ENCODE results near the gene CDH5.
"Not testable (repeated sequence)": the region's sequence is repeated elsewhere in the genome, so short reads cannot be mapped to it uniquely, and the experiment has no call there.

The CDH5 gene

GRCh38 chr16:66366433-66367299 lies at the start of gene CDH5:
TSS of gene CDH5 (plus strand) at chr16:66366691. CDS start at chr16:66379338, 12,647 bp downstream.
- Histone ChIP-seq H3K36me3 (ENCODE audit: control insufficient read depth, low read depth, low read length) (no peaks in the 10 kb centered on the region), H3K27me3 (ENCODE audit: control insufficient read depth, insufficient read depth, low read length) (no peaks in the 10 kb centered on the region), H3K9me3 (ENCODE audit: control insufficient read depth, low read depth, low read length) (no peaks in the 10 kb centered on the region), H3K4me3 (ENCODE audit: low read length) (no peak within 1 kb of the TSS), H3K27ac (ENCODE audit: low read length) (no peak within 1 kb of the TSS), H3K9ac (ENCODE audit: low read length) (no peak within 1 kb of the TSS), H3K4me1 (ENCODE audit: control insufficient read depth, low read depth, low read length) (peaks cover 23% of the 10 kb centered on the region)

GRCh38 chr16:66318505-66318904 lies 48.0 kb upstream of the CDH5 start:
- Histone ChIP-seq H3K27ac (ENCODE audit: low read length) (no peak overlapping the region), H3K9me3 (ENCODE audit: control insufficient read depth, low read depth, low read length) (no peaks in the 10 kb centered on the region), H3K4me3 (ENCODE audit: low read length) (no peak overlapping the region), H3K36me3 (ENCODE audit: control insufficient read depth, low read depth, low read length) (no peaks in the 10 kb centered on the region), H3K27me3 (ENCODE audit: control insufficient read depth, insufficient read depth, low read length) (no peaks in the 10 kb centered on the region), H3K9ac (ENCODE audit: low read length) (no peak overlapping the region), H3K4me1 (ENCODE audit: control insufficient read depth, low read depth, low read length) (no peaks in the 10 kb centered on the region)

- H3K4me3 ChIP-seq (ENCODE audit: low read length), result no peak overlapping the region
- H3K27ac ChIP-seq (ENCODE audit: low read length), result no peak overlapping the region
- no peak overlapping the region for H3K9ac ChIP-seq (ENCODE audit: low read length)
- H3K9me3 ChIP-seq (ENCODE audit: control insufficient read depth, low read depth, low read length), result no peaks in the 10 kb centered on the region
- no peaks in the 10 kb centered on the region for H3K27me3 ChIP-seq (ENCODE audit: control insufficient read depth, insufficient read depth, low read length)
- H3K4me1 ChIP-seq (ENCODE audit: control insufficient read depth, low read depth, low read length), result peaks cover 9% of the 10 kb centered on the region
- H3K36me3 ChIP-seq (ENCODE audit: control insufficient read depth, low read depth, low read length), result no peaks in the 10 kb centered on the region
Observed at GRCh38 chr16:66320774-66321173, 45.7 kb upstream of the CDH5 start.

GRCh38 chr16:66322174-66322573 lies 44.3 kb upstream of the CDH5 start:
- H3K27me3 ChIP-seq (ENCODE audit: control insufficient read depth, insufficient read depth, low read length), result no peaks in the 10 kb centered on the region
- no peak overlapping the region for H3K4me3 ChIP-seq (ENCODE audit: low read length)
- H3K9me3 ChIP-seq (ENCODE audit: control insufficient read depth, low read depth, low read length), result no peaks in the 10 kb centered on the region
- peaks cover 9% of the 10 kb centered on the region for H3K4me1 ChIP-seq (ENCODE audit: control insufficient read depth, low read depth, low read length)
- no peaks in the 10 kb centered on the region for H3K36me3 ChIP-seq (ENCODE audit: control insufficient read depth, low read depth, low read length)
- no peak overlapping the region for H3K27ac ChIP-seq (ENCODE audit: low read length)
- no peak overlapping the region for H3K9ac ChIP-seq (ENCODE audit: low read length)

GRCh38 chr16:66324815-66325515 lies 41.5 kb upstream of the CDH5 start:
- no peaks in the 10 kb centered on the region for H3K27me3 ChIP-seq (ENCODE audit: control insufficient read depth, insufficient read depth, low read length)
- H3K36me3 ChIP-seq (ENCODE audit: control insufficient read depth, low read depth, low read length), result no peaks in the 10 kb centered on the region
- peaks cover 9% of the 10 kb centered on the region for H3K4me1 ChIP-seq (ENCODE audit: control insufficient read depth, low read depth, low read length)
- H3K9ac ChIP-seq (ENCODE audit: low read length), result no peak overlapping the region
- no peaks in the 10 kb centered on the region for H3K9me3 ChIP-seq (ENCODE audit: control insufficient read depth, low read depth, low read length)
- no peak overlapping the region for H3K4me3 ChIP-seq (ENCODE audit: low read length)
- H3K27ac ChIP-seq (ENCODE audit: low read length), result no peak overlapping the region

GRCh38 chr16:66325717-66326376 lies 40.6 kb upstream of the CDH5 start:
- Histone ChIP-seq H3K9me3 (ENCODE audit: control insufficient read depth, low read depth, low read length) (no peaks in the 10 kb centered on the region), H3K4me3 (ENCODE audit: low read length) (no peak overlapping the region), H3K36me3 (ENCODE audit: control insufficient read depth, low read depth, low read length) (no peaks in the 10 kb centered on the region), H3K27me3 (ENCODE audit: control insufficient read depth, insufficient read depth, low read length) (no peaks in the 10 kb centered on the region), H3K27ac (ENCODE audit: low read length) (no peak overlapping the region), H3K9ac (ENCODE audit: low read length) (no peak overlapping the region), H3K4me1 (ENCODE audit: control insufficient read depth, low read depth, low read length) (peaks cover 9% of the 10 kb centered on the region)

GRCh38 chr16:66326991-66327513 lies 39.4 kb upstream of the CDH5 start:
- Histone ChIP-seq H3K4me3 (ENCODE audit: low read length) (no peak overlapping the region), H3K4me1 (ENCODE audit: control insufficient read depth, low read depth, low read length) (peaks cover 9% of the 10 kb centered on the region), H3K36me3 (ENCODE audit: control insufficient read depth, low read depth, low read length) (no peaks in the 10 kb centered on the region), H3K9me3 (ENCODE audit: control insufficient read depth, low read depth, low read length) (no peaks in the 10 kb centered on the region), H3K9ac (ENCODE audit: low read length) (no peak overlapping the region), H3K27ac (ENCODE audit: low read length) (no peak overlapping the region), H3K27me3 (ENCODE audit: control insufficient read depth, insufficient read depth, low read length) (no peaks in the 10 kb centered on the region)

- no peak overlapping the region for H3K27ac ChIP-seq (ENCODE audit: low read length)
- no peaks in the 10 kb centered on the region for H3K27me3 ChIP-seq (ENCODE audit: control insufficient read depth, insufficient read depth, low read length)
- H3K9me3 ChIP-seq (ENCODE audit: control insufficient read depth, low read depth, low read length), result no peaks in the 10 kb centered on the region
- H3K4me1 ChIP-seq (ENCODE audit: control insufficient read depth, low read depth, low read length), result peaks cover 9% of the 10 kb centered on the region
- no peaks in the 10 kb centered on the region for H3K36me3 ChIP-seq (ENCODE audit: control insufficient read depth, low read depth, low read length)
- no peak overlapping the region for H3K4me3 ChIP-seq (ENCODE audit: low read length)
- no peak overlapping the region for H3K9ac ChIP-seq (ENCODE audit: low read length)
Observed at GRCh38 chr16:66328282-66328681, 38.2 kb upstream of the CDH5 start.

GRCh38 chr16:66331464-66331863 lies 35.0 kb upstream of the CDH5 start:
- H3K4me3 ChIP-seq (ENCODE audit: low read length); H3K9me3 ChIP-seq (ENCODE audit: control insufficient read depth, low read depth, low read length); H3K27me3 ChIP-seq (ENCODE audit: control insufficient read depth, insufficient read depth, low read length); H3K36me3 ChIP-seq (ENCODE audit: control insufficient read depth, low read depth, low read length); H3K4me1 ChIP-seq (ENCODE audit: control insufficient read depth, low read depth, low read length); H3K9ac ChIP-seq (ENCODE audit: low read length); H3K27ac ChIP-seq (ENCODE audit: low read length): not testable (repeated sequence)

GRCh38 chr16:66332634-66333610 lies 33.6 kb upstream of the CDH5 start:
- no peak overlapping the region for H3K4me3 ChIP-seq (ENCODE audit: low read length)
- no peaks in the 10 kb centered on the region for H3K4me1 ChIP-seq (ENCODE audit: control insufficient read depth, low read depth, low read length)
- H3K27ac ChIP-seq (ENCODE audit: low read length), result no peak overlapping the region
- no peaks in the 10 kb centered on the region for H3K27me3 ChIP-seq (ENCODE audit: control insufficient read depth, insufficient read depth, low read length)
- no peaks in the 10 kb centered on the region for H3K36me3 ChIP-seq (ENCODE audit: control insufficient read depth, low read depth, low read length)
- H3K9ac ChIP-seq (ENCODE audit: low read length), result no peak overlapping the region
- no peaks in the 10 kb centered on the region for H3K9me3 ChIP-seq (ENCODE audit: control insufficient read depth, low read depth, low read length)

All from iPS-18a (cell line).